MM.1S (cell line): ENCODE results near the gene C1QTNF9B.

ENCODE experiments used
- DNase-seq: peaks from one replicate; pipeline ENCODE4 v3.0.0-alpha.2; 2015
- H2AFZ ChIP-seq: fragments of 300-600 bp; sonication (generic); 2 replicates; pipeline ENCODE4 v1.6.0; 2016; ENCODE audit warnings: antibody characterized with exemption, low read length
- H3F3A ChIP-seq: fragments of 300-600 bp; sonication (generic); 2 replicates; pipeline ENCODE4 v1.6.1; 2016; ENCODE audit warnings: mild to moderate bottlenecking, antibody characterized with exemption, low read length, moderate library complexity, mixed read lengths; ENCODE audit not compliant: insufficient read depth
- H3K27ac ChIP-seq: fragments of 300-600 bp; sonication (generic); 2 replicates; pipeline ENCODE4 v1.5.1; 2016; ENCODE audit warnings: mild to moderate bottlenecking, low read length
- H3K27me3 ChIP-seq: fragments of 300-600 bp; sonication (generic); replicated peaks from 2 replicates; pipeline ENCODE4 v1.6.0; 2016; ENCODE audit warnings: low read length; ENCODE audit not compliant: insufficient read depth
- H3K36me3 ChIP-seq: fragments of 300-600 bp; sonication (generic); replicated peaks from 2 replicates; pipeline ENCODE4 v1.6.1; 2016; ENCODE audit warnings: mild to moderate bottlenecking, low read length, mixed read lengths; ENCODE audit not compliant: insufficient read depth
- H3K4me1 ChIP-seq: fragments of 300-600 bp; sonication (generic); 2 replicates; pipeline ENCODE4 v1.6.1; 2016; ENCODE audit warnings: low read length, mixed read lengths
- H3K4me2 ChIP-seq: fragments of 300-600 bp; sonication (generic); 2 replicates; pipeline ENCODE4 v1.6.0; 2016; ENCODE audit warnings: low read depth, low read length
- H3K4me3 ChIP-seq: fragments of 300-600 bp; sonication (generic); 2 replicates; pipeline ENCODE4 v1.5.1; 2016; ENCODE audit warnings: low read length, mixed read lengths
- H3K79me2 ChIP-seq: fragments of 300-600 bp; sonication (generic); 2 replicates; pipeline ENCODE4 v1.6.1; 2016; ENCODE audit warnings: mixed run types, low read length, mixed read lengths
- H3K9ac ChIP-seq: fragments of 300-600 bp; sonication (generic); 2 replicates; pipeline ENCODE4 v1.6.1; 2016; ENCODE audit warnings: low read length, mixed read lengths
- H3K9me2 ChIP-seq: fragments of 300-600 bp; sonication (generic); replicated peaks from 2 replicates; pipeline ENCODE4 v1.6.1; 2016; ENCODE audit warnings: mild to moderate bottlenecking, low read length, mixed read lengths; ENCODE audit not compliant: insufficient read depth
- H3K9me3 ChIP-seq: fragments of 300-600 bp; sonication (generic); replicated peaks from 2 replicates; pipeline ENCODE4 v1.6.1; 2016; ENCODE audit warnings: mild to moderate bottlenecking, low read length, mixed read lengths; ENCODE audit not compliant: insufficient read depth
- H4K20me1 ChIP-seq: fragments of 300-600 bp; sonication (generic); 2 replicates; pipeline ENCODE4 v1.6.1; 2016; ENCODE audit warnings: mild to moderate bottlenecking, low read length, moderate library complexity, mixed read lengths; ENCODE audit not compliant: insufficient read depth
- CTCF ChIP-seq: fragments of 300-600 bp; sonication (generic); IDR thresholded peaks from 2 replicates; pipeline ENCODE4 v1.5.1; 2016; ENCODE audit warnings: antibody characterized with exemption, low read length, mixed read lengths
- EZH2 ChIP-seq: fragments of 300-600 bp; sonication (generic); optimal IDR thresholded peaks from 2 replicates; pipeline ENCODE3; 2017; ENCODE audit warnings: low read depth, mild to moderate bottlenecking, antibody characterized with exemption, low read length, mixed read lengths
- EZH2phosphoT487 ChIP-seq: fragments of 300-600 bp; sonication (generic); IDR thresholded peaks from 2 replicates; pipeline ENCODE4 v1.6.1; 2018; ENCODE audit warnings: antibody characterized with exemption, low read length

C1QTNF9B gene

GRCh38 chr13:23868521-23868920 is 28.8 kb downstream of the C1QTNF9B start:
- no peak for DNase-seq
- H3K9me3 ChIP-seq, result no peaks in the 10 kb centered on the region
- H3K4me2 ChIP-seq, result no peak overlapping the region
- H2AFZ ChIP-seq, result no peak overlapping the region
- no peaks in the 10 kb centered on the region for H3K79me2 ChIP-seq
- no peaks in the 10 kb centered on the region for H4K20me1 ChIP-seq
- no peak overlapping the region for H3K9ac ChIP-seq
- H3K27ac ChIP-seq, result no peak overlapping the region
- H3K36me3 ChIP-seq, result no peaks in the 10 kb centered on the region
- no peaks in the 10 kb centered on the region for H3K4me1 ChIP-seq
- H3F3A ChIP-seq, result no peaks in the 10 kb centered on the region
- H3K27me3 ChIP-seq, result no peaks in the 10 kb centered on the region
- TF ChIP-seq EZH2, result no peak
- no peak for TF ChIP-seq CTCF
- TF ChIP-seq EZH2phosphoT487, result no peak
- H3K9me2 ChIP-seq, result no peaks in the 10 kb centered on the region
- no peak overlapping the region for H3K4me3 ChIP-seq

GRCh38 chr13:23867027-23867491 is 30.2 kb downstream of the C1QTNF9B start:
- no peak overlapping the region for H3K4me3 ChIP-seq
- no peaks in the 10 kb centered on the region for H3K9me2 ChIP-seq
- H3K27ac ChIP-seq, result no peak overlapping the region
- no peaks in the 10 kb centered on the region for H4K20me1 ChIP-seq
- no peaks in the 10 kb centered on the region for H3K27me3 ChIP-seq
- no peaks in the 10 kb centered on the region for H3K4me1 ChIP-seq
- H3K9me3 ChIP-seq, result no peaks in the 10 kb centered on the region
- no peak overlapping the region for H2AFZ ChIP-seq
- no peaks in the 10 kb centered on the region for H3F3A ChIP-seq
- no peaks in the 10 kb centered on the region for H3K79me2 ChIP-seq
- H3K4me2 ChIP-seq, result no peak overlapping the region
- DNase-seq, result no peak
- H3K36me3 ChIP-seq, result no peaks in the 10 kb centered on the region
- H3K9ac ChIP-seq, result no peak overlapping the region
- no peak for TF ChIP-seq CTCF
- no peak for TF ChIP-seq EZH2
- TF ChIP-seq EZH2phosphoT487, result no peak

GRCh38 chr13:23866420-23867026 is 30.8 kb downstream of the C1QTNF9B start:
- Histone ChIP-seq H3K4me3 (no peak overlapping the region), H3F3A (no peaks in the 10 kb centered on the region), H3K4me2 (no peak overlapping the region), H3K9me2 (no peaks in the 10 kb centered on the region), H3K27ac (no peak overlapping the region), H3K9ac (no peak overlapping the region), H3K36me3 (no peaks in the 10 kb centered on the region), H4K20me1 (no peaks in the 10 kb centered on the region), H3K27me3 (no peaks in the 10 kb centered on the region), H2AFZ (no peak overlapping the region), H3K79me2 (no peaks in the 10 kb centered on the region), H3K4me1 (no peaks in the 10 kb centered on the region), H3K9me3 (no peaks in the 10 kb centered on the region)
- TF ChIP-seq EZH2 (no peak), CTCF (no peak), EZH2phosphoT487 (no peak)
- DNase-seq, result no peak
